ENCODE data around the gene RSPH9.
"Not testable (repeated sequence)": the region's sequence is repeated elsewhere in the genome, so short reads cannot be mapped to it uniquely, and the experiment has no call there.

RSPH9 gene

GRCh38 chr6:43629104-43629504 lies 15.7 kb upstream of the RSPH9 start, which contains the start of gene GTPBP2:
Gene GTPBP2, minus strand, starts transcription at chr6:43629264. Its CDS starts 102 bp downstream, at chr6:43629162.
- peak; percentile 98 for DNase-seq

GRCh38 chr6:43629505-43630300 lies 15.1 kb upstream of the RSPH9 start:
- DNase-seq = peak; percentile 89

GRCh38 chr6:43630980-43631619 lies 13.7 kb upstream of the RSPH9 start:
- no peak for DNase-seq

DNA sequence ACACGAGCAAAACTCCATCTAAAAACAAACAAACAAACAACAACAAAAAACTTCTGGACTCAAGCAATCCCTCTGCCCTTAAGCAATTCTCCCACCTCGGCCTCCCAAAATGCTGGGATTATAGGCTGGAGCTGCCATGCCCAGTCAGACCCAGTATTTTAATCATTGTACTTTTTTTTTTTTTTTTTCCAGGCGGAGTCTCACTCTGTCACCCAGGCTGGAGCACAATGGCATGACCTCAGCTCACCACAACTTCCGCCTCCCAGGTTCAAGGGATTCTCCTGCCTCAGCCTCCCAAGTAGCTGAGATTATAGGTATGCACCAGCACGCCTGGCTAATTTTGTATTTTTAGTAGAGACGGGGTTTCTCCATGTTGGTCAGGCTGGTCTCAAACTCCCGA lies 11.8 kb upstream of the RSPH9 start:
- not testable (repeated sequence) for DNase-seq

- no peak for DNase-seq
Observed at GRCh38 chr6:43634702-43635303, 10.0 kb upstream of the RSPH9 start.

DNA sequence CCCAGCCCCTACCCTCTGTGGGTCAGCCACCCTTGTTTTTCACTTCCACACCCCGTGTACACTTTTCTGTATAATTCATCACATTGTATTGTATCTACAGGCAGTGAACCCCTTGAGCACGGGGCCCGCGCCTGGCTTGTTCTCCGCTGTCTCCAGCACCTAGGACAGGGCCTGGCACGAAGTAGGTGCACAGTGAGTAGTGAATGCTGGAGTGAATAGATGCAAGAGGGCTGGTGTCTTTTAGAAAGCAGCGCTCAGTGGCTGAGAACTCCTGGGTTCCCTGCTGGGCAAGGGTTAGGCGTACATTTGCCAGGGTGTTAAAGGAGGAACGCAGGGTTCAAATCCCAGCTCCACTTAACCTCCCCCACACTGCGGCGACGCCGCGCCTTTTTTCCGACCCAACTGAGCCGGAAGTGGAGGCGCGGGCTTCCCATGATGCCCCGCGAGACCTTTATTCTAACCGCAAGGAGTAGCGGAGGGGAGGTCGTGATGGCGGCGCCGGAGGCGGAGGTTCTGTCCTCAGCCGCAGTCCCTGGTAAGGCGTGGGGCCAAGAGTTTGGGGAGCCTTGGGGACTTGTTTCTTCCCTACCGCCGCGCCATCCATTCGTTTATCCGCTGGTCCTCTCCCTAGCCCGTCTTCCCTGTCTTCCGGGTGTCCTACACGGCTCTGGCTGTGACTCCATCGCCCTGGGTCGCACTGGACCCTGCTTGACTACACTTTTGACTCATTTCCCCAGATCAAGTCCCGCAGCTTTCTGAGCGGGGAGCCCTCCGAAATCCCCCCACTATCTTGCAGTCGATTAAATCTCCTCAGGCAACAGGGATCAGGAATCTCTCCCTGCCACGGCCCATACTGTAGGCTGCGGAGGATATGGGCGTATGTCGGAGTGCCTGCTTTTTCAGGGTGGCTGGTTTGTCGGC lies 9.2 kb upstream of the RSPH9 start, which contains the start of gene MAD2L1BP:
TSS of gene MAD2L1BP (plus strand) at position 454 of the 921 bp plus-strand sequence. CDS start at position 490, 36 bp downstream.
- peak; percentile 85 for DNase-seq

DNA sequence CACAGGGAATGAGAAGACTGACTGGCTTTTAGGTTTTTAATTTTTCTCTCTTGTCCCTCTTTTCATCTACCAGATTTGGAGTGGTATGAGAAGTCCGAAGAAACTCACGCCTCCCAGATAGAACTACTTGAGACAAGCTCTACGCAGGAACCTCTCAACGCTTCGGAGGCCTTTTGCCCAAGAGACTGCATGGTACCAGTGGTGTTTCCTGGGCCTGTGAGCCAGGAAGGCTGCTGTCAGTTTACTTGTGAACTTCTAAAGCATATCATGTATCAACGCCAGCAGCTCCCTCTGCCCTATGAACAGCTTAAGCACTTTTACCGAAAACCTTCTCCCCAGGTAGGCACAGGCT lies 8.6 kb upstream of the RSPH9 start:
- DNase-seq = no peak

DNA sequence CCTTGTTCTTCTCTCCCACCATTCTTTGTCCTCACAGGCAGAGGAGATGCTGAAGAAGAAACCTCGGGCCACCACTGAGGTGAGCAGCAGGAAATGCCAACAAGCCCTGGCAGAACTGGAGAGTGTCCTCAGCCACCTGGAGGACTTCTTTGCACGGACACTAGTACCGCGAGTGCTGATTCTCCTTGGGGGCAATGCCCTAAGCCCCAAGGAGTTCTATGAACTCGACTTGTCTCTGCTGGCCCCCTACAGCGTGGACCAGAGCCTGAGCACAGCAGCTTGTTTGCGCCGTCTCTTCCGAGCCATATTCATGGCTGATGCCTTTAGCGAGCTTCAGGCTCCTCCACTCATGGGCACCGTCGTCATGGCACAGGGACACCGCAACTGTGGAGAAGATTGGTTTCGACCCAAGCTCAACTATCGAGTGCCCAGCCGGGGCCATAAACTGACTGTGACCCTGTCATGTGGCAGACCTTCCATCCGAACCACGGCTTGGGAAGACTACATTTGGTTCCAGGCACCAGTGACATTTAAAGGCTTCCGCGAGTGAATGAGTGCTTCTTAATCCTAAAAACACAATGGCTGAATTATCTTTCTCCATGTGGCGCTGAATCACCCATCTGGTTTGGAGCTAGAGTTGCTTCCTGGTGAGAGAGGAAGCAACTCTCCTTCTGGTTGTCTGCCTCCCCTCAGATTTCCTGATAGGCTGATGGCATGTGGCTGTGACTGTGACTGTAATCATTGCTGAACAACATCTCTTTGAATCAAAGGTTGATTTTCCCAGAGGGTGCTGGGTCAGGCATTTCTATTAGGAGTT lies 4.6 kb upstream of the RSPH9 start:
- DNase-seq = no peak

- no peak for DNase-seq
Observed at GRCh38 chr6:43645613-43645964, 753 bp downstream of the RSPH9 start.

DNA sequence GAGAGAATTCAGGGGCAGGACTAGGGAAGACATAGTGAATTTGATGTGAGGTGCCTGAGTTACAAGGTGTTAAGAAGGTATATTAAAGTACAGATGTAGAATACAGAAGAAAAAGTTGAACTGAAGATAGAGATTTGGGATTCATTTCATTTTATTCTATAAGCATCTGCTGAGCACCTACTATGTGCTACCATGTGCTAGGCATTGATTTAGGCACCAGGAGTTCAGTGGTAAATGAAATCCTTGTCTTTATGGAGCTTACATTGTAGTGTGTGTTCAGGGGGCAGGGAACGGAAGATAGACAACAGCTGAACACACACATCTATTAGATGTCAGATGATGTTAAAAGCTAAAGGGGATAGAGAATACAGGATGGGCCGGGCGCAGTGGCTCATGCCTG lies 2.8 kb downstream of the RSPH9 start:
- DNase-seq = no peak

GRCh38 chr6:43648248-43648647 lies 3.4 kb downstream of the RSPH9 start:
- no peak for DNase-seq

DNA sequence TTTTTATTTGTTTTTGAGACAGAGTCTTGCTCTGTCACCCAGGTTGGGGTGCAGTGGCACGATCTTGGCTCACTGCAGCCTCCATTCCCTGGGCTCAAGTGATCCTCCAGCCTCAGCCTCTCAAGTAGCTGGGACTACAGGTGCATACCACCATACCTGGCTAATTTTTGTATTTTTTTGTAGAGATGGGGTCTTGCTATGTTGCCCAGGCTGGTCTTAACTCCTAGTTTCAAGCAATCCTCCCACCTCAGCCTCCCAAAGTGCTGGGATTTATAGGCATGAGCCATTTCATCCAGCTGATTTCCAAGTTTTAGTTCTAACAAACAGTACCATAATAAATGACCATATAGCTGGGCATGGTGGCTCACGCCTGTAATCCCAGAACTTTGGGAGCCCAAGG lies 8.0 kb downstream of the RSPH9 start:
- not testable (repeated sequence) for DNase-seq

GRCh38 chr6:43657221-43657802 lies 12.5 kb downstream of the RSPH9 start:
- DNase-seq = no peak

- DNase-seq = no peak
Observed at GRCh38 chr6:43658161-43658560, 13.3 kb downstream of the RSPH9 start.

DNA sequence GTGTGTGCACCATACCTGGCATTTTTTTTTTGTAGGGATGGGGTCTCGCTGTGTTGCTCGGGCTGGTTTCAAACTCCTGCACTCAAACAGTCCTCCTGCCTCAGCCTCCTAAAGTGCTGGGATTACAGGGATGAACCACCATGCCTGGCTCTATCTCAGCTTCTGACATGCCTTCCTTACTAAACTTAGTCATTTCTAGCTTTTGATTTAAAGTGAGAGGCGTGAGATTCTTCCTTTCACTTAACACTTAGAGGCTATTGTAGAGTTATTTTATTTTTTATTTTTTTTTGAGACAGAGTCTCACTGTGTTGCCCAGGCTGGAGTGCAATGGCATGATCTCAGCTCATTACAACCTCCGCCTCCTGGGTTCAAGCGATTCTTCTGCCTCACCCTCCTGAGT lies 18.1 kb downstream of the RSPH9 start:
- DNase-seq = not testable (repeated sequence)

GRCh38 chr6:43665376-43665775 lies 20.5 kb downstream of the RSPH9 start:
- no peak for DNase-seq

DNA sequence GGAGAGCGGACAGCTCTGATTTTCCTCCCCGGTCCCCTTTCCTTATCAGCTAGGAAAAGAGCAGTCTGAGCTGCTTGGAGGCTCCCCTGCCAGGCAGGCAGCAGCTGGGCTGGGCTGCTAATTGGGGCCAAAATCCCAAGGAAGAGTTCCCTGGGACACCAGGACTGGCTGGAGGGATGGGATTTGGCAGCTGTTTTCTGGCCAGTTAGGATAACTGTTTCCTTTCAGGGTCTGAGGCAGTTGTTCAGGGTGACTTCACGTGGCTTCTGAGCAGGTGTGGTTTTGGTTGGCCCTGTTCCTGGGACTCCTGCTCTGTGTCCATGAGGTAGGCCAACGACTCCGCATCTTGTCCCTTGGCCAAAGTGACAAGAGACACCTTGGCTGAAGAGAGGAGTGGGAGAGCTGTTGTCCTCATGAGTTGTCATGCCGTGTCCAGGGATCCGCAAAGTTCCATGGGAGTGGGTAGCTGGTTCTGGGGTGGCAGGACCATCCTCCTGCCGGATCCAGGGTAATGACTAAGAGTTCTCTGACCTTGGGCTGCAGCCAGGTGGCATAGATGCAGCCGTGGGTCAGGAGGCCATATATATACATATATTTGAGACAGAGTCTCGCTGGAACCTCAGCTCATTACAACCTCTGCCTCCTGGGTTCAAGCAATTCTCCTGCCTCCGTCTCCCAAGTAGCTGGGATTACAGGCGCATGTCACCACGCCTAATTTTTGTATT lies 21.5 kb downstream of the RSPH9 start:
- DNase-seq = no peak

- DNase-seq = peak; percentile 76
Observed at GRCh38 chr6:43667245-43668150, 22.7 kb downstream of the RSPH9 start.

DNA sequence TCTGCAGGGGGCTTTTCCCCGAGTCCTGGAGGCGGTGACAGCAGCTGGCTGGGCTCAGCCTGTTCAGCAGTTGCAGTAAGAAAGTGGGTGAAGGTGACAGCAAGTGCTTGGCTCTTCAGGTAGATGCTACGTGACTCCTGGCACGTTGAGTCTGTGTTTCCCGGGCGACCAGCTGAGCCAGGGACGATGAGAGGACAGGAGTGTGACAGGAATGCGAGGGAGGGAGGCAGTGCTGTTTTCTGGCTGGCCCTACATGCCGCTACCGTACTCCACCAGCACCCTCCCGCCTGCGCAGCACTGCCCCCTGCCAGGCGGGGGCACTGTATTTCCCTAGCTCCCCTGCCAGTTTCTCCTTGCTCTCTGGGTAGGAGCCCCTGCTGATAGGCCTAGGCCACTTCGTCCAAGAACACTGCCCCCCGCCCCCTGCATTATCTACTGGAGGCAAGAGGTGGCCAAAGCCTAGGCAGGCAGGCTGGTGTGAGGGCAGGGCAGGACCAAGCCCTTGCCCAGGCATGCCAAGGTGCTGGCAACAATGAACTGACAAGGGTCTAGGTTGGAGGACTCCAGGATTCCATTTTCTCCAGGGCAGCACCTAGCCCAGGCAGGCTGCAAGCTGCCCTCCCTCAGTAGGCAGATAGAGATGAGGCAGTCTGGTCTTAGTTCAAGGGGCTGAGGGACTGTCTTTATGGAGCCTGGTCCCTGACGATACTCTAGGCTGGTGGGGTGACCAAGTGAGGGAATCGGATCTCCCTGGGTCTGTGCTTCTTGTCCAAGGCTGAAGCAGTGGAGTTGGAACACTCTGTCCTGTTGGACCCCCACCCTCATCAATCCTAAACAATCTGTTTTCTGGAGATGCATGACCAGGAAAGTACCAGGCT lies 23.6 kb downstream of the RSPH9 start:
- DNase-seq = peak; percentile 3
